ENCODE measurements around the gene ANKRD33B. TPM values are rescaled to one million over a fixed set of nuclear protein-coding genes. Genes with fewer than 3 reads are reported as not detected.

The ANKRD33B gene
- total and polyA plus RNA-seq, 2 of the 13 experiments (the other 11 are each of a cell fraction or from before 2014, with no cell fraction given) = 0.02 TPM; not detected in 1

GRCh38 chr5:10682801-10683525 lies 119.1 kb downstream of the ANKRD33B start:
- CTCF ChIA-PET (ENCODE audit: low intra/inter-chr PET ratio, low total read pairs) = no interaction called here
- DNase-seq (ENCODE audit: low spot score) = no peak

DNA sequence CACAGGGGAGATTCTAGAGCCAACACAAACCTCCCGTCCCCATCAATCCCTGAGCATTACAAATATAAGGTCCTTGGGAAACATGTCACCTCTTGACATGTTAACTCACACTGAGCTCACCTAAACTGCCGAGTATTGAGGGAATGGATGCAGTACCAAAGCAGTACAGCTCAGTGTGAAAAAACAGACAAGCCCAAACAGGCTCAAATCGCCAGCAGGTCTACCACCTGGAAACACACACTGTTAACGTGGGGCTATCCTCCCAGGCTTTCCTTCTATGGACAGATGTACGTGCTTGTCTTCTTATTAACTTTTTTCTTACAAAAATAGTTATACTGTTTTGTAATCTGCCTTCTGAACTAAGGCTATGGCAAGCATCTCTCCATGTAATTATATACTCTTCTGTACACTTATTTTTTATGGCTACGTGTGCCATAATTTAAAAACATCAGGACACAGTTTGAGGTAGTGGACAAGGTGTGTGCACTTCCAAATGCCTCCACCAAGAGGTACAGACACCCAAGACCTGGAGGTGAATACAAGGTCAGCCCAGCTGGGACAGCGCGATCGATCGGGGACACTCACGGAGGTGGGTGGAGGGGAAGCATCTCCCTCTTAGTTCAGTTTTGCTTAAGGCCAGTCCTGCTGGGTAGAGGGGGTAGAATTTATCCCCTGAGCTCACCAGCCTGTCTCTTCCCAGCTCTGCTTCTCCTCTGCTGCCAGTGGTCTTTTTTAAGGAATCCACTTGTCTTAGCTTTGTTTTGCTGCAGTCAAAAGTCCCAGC lies 120.6 kb downstream of the ANKRD33B start:
- Histone ChIP-seq H3K27ac (ENCODE audit: extremely low read length, insufficient read depth, low read length) (no peak overlapping the region), H2AFZ (ENCODE audit: low read length) (no peak overlapping the region), H3K9me3 (ENCODE audit: low read length) (no peaks in the 10 kb centered on the region), H4K20me1 (ENCODE audit: insufficient read depth, low read length) (peaks cover 14% of the 10 kb centered on the region; the same call in 1 of the 2 replicates), H3K4me3 (replicated peaks in 1 of 3; ENCODE audit: insufficient read depth in 1 of 3, low read depth in 2 of 3, low read length in 3 of 3) (no peak overlapping the region), H3K9ac (ENCODE audit: insufficient read depth, low read depth, low read length) (no peak overlapping the region), H3K4me1 (ENCODE audit: insufficient read depth, low read length) (no peaks in the 10 kb centered on the region), H3K4me2 (ENCODE audit: low read depth, low read length) (no peak overlapping the region), H3K27me3 (ENCODE audit: control insufficient read depth in 1 of 2, insufficient read depth in 2 of 2, low read length in 2 of 2) (no peaks in the 10 kb centered on the region), H3K36me3 (replicated peaks in 1 of 2; ENCODE audit: control insufficient read depth in 1 of 2, insufficient read depth in 2 of 2, low read length in 2 of 2) (peaks cover 31 to 68% of the 10 kb centered on the region in 2 experiments), H3K79me2 (ENCODE audit: insufficient read depth, low read length) (no peaks in the 10 kb centered on the region)
- ChIA-PET POLR2A (no interaction called here), CTCF (ENCODE audit: low intra/inter-chr PET ratio, low total read pairs) (no interaction called here)
- TF ChIP-seq ZNF232 (CRISPR knock-in tag; IDR thresholded peaks at IDR 0.05; ENCODE audit: borderline replicate concordance) (no peak), ZNF678 (CRISPR knock-in tag; IDR thresholded peaks at IDR 0.05) (no peak), HMG20A (CRISPR knock-in tag; IDR thresholded peaks at IDR 0.05; ENCODE audit: borderline replicate concordance) (no peak)
- FAIRE-seq (no peak), ATAC-seq (peak; percentile 31; the same call in 2 of the 3 replicates), DNase-seq (ENCODE audit: low spot score) (no peak)
- WGBS (ENCODE audit: low lambda C conversion rate) = 96% methylated on average over 11 of the region's 11 CpGs
- no TSS peak for BruUV-seq (replicated peaks)
- in situ Hi-C loops (cut with HindIII; ENCODE audit: extremely low pct_ligation_motif_present, low pct_unique_long_range_greater_than_20kb) = no loop called here
- intact Hi-C loops (cut with micrococcal nuclease; ENCODE audit: unreplicated experiment) = no loop called here

More at GRCh38 chr5:10682801-10683525, 119.1 kb downstream of the ANKRD33B start:
- Histone ChIP-seq H3K4me2 (ENCODE audit: low read depth, low read length) (no peak overlapping the region), H3K9ac (ENCODE audit: insufficient read depth, low read depth, low read length) (no peak overlapping the region), H3K79me2 (ENCODE audit: insufficient read depth, low read length) (no peaks in the 10 kb centered on the region), H3K4me3 (replicated peaks in 1 of 3; ENCODE audit: insufficient read depth in 1 of 3, low read depth in 2 of 3, low read length in 3 of 3) (no peak overlapping the region), H3K4me1 (ENCODE audit: insufficient read depth, low read length) (no peaks in the 10 kb centered on the region), H3K36me3 (replicated peaks in 1 of 2; ENCODE audit: control insufficient read depth in 1 of 2, insufficient read depth in 2 of 2, low read length in 2 of 2) (peaks cover 33 to 61% of the 10 kb centered on the region in 2 experiments), H3K27me3 (ENCODE audit: control insufficient read depth in 1 of 2, insufficient read depth in 2 of 2, low read length in 2 of 2) (no peaks in the 10 kb centered on the region), H4K20me1 (ENCODE audit: insufficient read depth, low read length) (0 out of 2 replicates have a peak, but pooled peaks cover 3% of the 10 kb centered on the region), H3K27ac (ENCODE audit: extremely low read length, insufficient read depth, low read length) (no peak overlapping the region), H2AFZ (ENCODE audit: low read length) (no peak overlapping the region), H3K9me3 (ENCODE audit: low read length) (no peaks in the 10 kb centered on the region)
- POLR2A ChIA-PET = no interaction called here
- FAIRE-seq = no peak
- ATAC-seq = no peak
- 98% methylated on average over 14 of the region's 16 CpGs for WGBS (ENCODE audit: low lambda C conversion rate)
- no TSS peak for BruUV-seq (replicated peaks)
- intact Hi-C loops (cut with micrococcal nuclease; ENCODE audit: unreplicated experiment) = no loop called here
- TF ChIP-seq ZNF615 (CRISPR knock-in tag; IDR thresholded peaks at IDR 0.05; ENCODE audit: borderline replicate concordance) = no peak
- TF ChIP-seq HNRNPUL1 (IDR thresholded peaks at IDR 0.05; ENCODE audit: low read depth, low read length) = no peak
- no peak for TF ChIP-seq TAF1 (CRISPR knock-in tag; IDR thresholded peaks at IDR 0.05)
- TF ChIP-seq KAT8 (CRISPR knock-in tag; IDR thresholded peaks at IDR 0.05) = no peak
- TF ChIP-seq ZKSCAN8 (CRISPR knock-in tag; IDR thresholded peaks at IDR 0.05; ENCODE audit: borderline replicate concordance) = no peak
- in situ Hi-C loops (cut with HindIII; ENCODE audit: extremely low pct_ligation_motif_present, low pct_unique_long_range_greater_than_20kb) = no loop called here
